GM21825 (cell line): ENCODE measurements around the gene CAMTA1.

ENCODE experiments used
- ATAC-seq: cut with Tn5 transposase; IDR thresholded peaks from one replicate; pipeline ENCODE4 v1.9.1; 2021; ENCODE audit warnings: mild to moderate bottlenecking, moderate library complexity; ENCODE audit not compliant: unreplicated experiment

Gene CAMTA1

DNA sequence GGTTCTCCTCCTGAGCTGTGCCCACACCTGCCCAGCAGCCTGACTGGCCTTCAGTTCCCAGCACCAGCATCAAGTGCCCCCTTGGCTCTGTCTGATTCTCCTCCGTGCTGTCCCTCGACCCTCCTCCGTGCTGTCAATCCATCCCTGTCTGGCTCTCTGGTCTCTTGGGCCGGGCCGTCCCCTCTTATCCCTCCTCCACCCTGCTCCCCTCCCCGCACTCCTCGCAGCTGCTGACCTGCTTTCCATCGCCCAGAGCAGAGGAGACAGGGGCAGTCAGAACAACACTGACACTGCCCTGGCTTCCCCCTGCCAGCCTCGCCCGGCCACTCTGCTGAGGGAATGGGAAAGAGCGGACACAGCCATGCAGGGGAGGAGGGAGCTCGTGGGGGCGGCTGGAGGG is 267.4 kb downstream of the CAMTA1 start:
- no peak for ATAC-seq

DNA sequence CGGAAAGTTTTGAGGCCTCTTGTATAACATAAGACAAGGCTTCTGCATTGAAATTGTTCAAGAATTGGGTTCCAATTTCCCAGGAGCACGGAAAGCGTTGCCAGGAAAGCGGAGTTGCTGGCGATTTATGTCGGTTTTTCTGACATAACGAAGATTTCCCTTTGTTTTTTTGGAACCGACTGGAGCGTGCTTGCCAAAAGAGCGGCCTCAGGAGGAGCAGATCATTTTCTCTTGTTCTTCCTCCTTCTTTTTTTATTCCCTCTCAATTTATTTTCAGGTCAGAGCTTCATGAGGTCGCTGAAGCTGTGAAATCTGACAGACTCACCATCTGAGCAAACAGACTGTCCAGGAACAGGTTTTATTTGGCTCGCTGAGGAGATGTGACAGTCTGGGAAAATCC is 275.5 kb downstream of the CAMTA1 start:
- ATAC-seq = no peak

DNA sequence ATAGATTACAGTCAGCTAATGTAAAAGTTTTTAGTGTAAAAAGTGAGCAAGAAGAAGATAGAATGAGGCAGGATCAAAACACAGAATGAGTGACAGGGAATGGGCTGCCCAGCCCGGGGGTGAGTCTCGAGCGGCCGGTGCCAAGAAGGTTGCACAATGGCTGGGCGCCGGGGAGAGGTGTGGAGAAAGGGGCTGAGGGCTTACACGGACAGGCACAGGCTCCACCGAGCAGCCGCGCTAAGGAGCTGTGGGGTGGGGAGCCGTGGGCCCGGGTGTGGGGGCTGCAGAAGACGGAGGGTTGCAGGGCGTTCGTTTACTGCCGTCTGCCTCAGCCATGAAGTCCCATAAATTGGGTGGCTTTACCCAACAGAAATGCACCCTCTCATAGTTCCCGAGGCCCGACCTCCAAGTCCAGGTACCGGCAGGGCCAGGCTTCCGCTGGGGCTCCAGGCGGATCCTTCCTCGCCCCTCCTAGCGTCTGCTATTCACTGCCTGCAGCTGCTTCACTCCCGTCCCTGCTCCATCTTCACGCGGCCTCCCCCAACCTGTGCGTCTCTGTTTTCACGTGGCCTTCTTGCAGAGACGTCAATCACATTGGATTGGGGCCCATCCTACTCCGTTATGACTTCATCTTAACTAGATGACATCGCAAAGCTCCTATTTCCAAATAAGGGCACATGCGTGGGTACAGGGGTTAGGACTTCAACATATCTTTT is 277.2 kb downstream of the CAMTA1 start:
- no peak for ATAC-seq

DNA sequence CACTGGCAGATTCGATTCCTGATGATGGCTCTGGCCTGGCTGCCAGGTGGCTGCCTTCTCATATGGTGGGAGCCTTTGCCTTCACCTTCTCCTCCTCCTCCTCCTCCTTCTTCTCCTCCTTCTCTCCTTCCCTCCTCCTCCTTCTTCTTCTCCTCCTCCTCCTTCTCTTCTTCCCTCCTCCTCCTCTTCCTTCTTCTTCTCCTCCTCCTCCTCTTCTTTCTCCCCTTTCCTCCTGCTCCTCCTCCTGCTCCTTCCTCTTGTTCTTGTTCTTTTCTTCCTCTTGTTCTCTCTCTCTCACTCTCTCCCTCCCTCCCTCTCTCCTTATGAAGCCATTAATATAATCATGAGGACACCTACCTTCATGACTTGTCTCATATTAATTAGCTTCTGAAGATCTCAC is 278.7 kb downstream of the CAMTA1 start:
- ATAC-seq = no peak

DNA sequence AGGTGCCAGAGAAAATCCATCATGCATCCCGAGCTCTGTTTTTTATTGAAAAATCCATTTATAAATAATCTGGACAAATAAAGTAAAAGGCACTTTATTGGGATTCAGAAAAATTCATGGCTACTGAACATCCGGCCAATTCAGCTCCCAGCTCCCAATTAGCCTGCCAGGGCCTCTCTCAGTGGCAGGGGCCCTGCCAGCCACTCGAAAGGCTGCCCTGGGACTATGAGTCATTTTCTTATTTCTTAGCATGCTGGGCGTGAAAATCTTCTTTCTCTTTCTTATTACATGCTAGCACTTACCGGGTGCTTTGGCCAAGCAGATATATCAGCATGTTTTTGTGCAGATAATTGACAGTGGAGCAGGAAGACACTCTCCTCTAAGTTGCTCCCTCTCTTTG is 283.3 kb downstream of the CAMTA1 start:
- no peak for ATAC-seq

DNA sequence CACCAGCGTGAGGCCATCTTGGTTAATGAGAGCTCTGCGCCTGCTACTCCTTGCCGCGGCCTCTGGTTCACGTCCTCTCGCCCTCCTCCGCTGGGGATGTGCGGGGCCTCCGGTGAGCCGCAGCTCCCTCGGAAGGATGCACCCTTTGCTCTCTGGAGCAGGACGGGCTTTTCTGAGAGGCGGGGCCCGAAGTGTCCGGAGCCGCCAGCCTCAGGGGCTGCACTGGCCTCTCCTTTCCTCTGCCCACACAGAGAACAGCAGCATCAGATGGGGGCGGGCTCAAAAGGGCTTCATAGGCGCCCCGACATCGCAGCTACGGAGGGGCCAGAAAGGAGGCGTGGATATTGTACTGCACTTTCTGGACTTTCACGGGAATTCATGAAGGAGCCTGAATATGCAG is 284.7 kb downstream of the CAMTA1 start:
- ATAC-seq = no peak

DNA sequence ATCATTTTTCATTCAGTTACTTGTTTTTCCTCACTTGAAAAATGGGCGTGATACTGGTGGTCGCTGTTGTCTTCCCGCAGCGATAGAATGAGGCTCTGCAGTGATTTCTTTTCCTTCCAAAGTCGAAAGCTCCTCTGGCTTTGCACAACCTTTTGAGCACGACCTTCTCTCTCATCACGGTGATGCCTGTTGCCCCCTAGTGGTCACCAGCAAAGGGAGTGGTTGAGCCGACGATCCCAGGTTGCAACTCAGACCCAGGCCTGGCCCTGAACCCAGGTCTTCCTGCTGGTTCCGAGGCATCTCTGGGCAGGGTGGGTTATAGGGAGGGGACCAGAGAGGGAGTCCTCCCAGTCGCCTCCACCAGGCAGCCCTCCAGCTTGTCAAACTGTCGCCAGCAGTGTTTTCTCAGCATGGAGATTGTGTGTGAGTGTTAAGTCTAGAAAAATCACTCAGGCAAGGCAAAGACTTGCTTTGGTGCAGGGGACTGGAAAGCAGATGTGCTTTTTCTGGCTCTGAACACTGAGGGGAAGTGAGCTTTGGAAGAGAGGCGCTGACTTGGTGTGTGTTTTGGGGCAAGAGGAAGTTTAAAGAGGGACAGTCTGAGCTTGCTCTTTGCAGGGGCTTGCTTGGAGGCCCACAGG is 285.3 kb downstream of the CAMTA1 start:
- no peak for ATAC-seq

DNA sequence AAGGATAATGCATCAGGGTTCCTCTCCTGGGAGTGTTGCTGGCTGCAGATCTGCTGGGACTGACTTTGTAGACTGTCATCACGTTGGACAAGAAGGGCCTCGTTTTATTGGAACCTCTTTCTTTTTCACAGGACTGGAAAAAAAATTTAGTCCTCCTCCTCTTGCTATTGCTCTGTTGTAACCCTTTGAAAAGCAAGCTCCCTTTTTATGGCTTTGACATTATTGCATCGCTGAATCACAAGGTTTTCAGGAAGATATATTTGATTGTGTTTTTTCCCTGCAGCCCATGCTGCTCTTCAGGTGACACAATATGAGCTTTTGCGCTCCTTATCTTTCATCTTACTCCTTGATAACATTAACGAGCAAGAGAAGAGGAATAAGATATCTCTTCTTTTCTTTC is 290.9 kb downstream of the CAMTA1 start:
- no peak for ATAC-seq

DNA sequence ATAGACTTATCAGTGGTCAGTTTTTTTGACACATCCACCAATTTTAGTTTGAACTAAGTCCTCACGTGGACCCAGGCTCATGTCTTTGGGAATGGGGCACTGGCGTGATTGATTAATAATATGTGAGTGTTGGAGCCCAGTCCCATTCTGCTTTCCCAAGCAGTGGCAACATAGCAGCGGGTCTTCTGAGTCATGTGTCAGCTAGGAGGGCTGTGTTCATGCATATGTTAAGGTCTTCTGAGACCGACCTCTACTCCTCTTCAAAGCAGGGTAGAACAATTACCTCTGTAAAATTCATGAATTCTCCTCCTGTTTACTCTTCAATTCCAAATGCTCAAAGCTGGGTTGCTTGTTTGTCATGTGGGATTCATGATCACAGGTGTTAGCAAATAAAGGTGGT is 291.3 kb downstream of the CAMTA1 start:
- no peak for ATAC-seq

DNA sequence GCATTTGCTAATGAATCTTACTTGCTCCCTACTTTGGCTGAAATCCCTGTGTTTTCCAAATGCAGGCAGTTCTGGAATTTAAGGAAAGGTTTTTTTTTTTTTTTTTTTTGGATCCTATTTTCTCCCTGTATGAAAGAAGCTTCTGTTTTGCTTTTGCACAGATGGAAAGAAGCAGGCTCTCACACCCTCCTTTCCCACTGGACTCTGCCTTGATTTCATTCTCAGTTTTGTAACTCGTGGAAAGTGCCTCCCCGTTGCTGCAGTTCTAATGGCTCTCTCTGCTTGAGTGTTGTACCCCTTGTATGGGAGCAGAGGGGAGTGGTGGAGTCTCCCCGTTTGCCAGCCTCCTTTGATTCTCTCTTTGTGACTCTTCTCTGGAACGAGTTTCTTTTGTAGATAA is 291.9 kb downstream of the CAMTA1 start:
- ATAC-seq = no peak

DNA sequence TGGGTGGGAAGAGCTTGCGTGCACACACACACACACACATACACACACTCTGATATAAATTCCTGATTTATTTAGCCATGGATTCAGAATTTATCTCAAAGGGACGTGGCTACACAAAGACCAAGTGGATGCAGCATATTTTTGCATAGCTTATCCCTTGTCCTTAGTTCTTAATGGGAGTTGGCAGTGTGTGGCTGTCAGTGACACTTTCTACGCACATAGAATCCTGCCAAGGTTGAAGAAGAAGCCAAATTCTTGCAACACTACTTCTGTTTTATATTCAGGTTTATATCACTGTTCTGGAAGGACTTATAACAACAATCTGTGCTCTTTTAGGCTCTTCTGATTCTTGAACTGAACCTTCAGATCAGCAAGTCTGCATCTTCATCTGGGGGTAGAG is 292.7 kb downstream of the CAMTA1 start:
- no peak for ATAC-seq

DNA sequence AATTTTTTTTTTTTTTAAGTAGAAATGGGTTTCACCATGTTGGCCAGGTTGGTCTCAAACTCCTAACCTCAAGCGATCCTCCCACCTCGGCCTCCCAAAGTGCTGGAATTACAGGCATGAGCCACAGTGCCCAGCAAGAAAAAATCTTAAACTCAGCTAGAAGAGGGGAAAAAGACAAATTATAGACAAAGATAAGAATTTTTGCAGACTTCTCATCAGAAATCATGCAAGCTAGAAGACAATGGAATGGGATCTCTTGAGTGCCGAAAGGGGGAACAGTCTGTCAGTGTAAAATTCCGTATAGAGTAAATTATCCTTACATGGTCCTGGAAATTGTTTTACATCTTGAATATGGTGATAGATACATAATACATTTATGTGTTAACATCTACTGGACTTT is 294.4 kb downstream of the CAMTA1 start:
- no peak for ATAC-seq

DNA sequence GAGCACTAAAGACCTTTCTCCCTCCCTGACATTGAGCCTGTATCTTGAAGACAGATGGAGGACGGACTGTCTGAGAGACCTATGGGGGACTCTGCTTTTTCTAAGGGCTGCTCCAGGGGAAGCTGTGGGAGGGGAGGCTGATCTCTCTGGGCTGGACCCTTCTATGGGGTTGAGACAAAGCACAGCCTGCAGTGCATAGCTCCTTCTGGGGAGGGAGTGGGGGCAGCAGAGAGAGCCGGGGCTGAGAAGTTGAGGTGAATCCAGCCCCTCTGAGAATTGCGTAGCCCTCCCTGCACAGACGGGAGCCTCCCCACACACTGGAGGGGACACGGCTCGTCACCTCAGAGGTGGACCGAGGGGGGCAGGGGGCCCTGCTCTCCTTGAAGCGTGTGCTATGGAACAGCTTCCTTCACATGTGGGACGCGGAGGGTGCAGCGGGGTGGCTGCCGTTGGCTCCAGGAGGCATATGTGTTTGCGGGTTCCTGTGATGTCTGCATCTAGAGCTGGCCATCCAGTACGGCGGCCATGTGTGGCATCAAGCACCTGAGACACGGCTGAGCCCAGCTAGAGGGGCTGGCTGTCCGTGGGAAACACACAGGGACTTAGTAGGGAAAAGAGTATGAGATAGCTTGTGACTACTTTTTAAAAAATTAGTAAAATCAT is 299.1 kb downstream of the CAMTA1 start:
- no peak for ATAC-seq

DNA sequence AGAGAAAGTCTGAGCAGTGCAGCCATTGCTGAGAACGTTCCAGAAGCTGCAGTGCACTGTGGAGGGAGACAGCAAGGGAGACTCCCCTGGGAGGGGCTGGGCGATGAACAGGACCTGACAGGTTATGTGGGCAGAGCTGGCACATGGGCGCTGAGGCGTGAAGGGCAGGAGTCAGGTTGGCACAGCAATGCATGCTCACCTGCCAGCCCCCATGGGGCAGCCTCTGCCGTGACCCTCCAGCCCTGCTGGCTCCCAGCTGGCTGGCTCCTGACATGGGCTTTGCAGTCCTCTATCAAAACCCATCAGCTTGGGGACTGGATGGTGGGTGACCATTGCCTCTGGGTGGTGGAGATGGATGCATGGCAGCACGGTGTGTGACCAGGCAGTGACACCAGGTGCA is 300.3 kb downstream of the CAMTA1 start:
- ATAC-seq = no peak

DNA sequence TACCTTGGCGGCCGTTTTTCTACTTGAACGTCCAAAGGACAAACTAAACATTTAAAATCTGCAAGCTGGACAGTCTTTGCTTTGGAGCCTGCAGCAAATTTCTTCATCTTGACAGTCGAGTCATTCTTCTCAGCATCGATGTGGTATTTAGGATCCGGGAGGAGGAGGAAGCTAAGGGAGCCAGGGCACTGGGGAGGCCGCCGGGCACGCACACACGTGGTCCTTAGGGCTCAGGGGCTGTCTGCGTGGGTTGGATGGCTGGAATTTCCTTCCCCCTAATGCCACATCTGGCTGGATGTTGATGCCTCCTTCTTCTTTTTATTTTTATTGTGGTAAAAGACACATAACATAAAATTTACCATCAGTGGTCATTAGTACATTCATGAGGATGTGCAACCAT is 300.9 kb downstream of the CAMTA1 start:
- ATAC-seq = no peak

DNA sequence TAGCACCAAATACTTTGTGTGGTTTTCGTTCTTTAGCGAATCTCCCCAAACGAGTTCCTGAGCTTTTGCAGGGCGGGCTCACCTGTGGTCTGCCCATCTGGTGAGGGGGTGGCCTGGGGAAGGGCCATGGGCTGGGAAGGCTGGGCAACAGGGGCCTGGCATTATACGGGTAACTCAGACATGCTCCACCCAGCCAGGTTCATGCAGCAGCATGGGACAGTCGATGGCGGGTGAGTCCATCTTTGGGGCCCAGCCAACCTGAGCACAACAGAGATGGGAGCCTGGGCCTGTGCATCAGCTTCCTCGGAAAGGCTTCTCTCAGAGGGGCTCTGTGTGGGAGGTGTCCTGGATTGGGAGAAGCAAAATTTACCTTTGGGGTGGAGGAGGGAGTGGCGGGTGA is 302.6 kb downstream of the CAMTA1 start:
- no peak for ATAC-seq

DNA sequence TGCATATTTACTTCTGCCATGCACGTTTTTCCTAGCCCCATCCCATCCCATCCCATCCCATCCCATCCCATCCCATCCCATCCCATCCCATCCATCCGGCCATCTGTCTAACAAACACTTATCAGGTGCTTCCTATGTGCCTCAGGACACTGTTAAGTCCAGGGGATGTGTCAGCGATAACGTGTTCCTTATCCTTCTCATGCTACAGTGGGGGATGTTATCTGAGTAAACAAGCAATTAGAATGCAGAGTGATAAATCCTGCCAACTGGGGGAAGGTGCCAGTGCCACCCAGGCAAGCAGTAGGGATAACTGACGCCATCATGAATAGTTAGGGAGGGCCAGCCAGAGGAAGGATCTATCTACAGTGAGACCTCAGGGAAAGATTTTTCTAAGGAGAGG is 304.2 kb downstream of the CAMTA1 start:
- ATAC-seq = no peak

DNA sequence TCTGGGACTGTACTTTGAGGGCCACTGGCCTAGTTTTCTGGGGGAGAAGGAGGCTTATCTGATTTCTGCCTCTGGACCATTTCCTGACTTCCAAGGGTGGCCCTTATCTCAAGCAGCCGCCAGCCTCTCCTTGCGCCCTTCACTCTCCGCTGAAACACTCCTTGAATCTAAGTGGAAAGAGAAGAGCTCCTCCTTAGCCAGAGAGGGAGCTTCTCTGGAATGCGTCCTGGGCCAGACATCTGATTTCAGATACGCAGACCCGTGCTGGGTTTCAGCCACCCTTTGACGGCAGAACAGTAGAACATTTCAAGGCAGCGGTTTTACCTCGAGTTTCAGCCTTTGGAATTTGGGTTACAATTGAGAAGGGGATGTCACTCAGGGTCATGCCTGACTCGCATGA is 308.0 kb downstream of the CAMTA1 start:
- ATAC-seq = no peak

DNA sequence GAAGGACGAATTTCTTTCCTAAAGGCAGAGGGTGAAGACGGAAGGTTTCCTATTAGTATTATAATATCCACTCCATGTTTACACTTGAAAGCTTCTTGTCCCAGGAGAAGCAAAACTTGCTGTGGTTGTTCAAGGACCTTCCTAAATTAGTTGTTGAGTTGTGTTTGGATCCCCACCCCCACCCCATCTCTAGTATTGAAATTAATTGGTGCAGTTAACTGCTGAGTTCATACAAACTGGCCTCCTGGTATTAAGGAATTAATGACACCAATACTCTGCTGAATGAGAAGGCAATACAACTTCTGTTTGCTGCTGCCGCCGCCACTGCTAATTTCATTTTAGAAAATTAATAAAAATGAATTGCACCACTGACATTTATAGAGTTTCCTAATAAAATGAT is 308.8 kb downstream of the CAMTA1 start:
- no peak for ATAC-seq

DNA sequence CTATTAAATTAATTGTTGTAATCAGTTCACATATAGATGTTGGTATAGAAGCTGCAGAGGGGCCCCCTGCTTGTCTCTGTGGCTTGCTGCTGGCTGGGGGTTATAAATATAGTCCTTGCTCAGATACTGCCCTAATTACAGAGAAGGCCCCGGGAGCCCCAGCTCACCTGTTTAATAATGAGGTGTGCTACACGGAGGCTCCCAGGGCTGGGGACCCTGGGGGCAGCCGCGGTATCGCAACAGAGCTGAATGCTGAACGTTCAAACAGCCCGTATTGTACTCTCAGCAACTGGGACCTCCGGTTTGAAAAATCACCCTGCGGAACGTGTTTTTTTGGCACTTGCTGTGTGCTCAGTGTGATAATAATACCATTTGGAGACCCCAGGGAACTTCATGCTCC is 309.3 kb downstream of the CAMTA1 start:
- no peak for ATAC-seq

DNA sequence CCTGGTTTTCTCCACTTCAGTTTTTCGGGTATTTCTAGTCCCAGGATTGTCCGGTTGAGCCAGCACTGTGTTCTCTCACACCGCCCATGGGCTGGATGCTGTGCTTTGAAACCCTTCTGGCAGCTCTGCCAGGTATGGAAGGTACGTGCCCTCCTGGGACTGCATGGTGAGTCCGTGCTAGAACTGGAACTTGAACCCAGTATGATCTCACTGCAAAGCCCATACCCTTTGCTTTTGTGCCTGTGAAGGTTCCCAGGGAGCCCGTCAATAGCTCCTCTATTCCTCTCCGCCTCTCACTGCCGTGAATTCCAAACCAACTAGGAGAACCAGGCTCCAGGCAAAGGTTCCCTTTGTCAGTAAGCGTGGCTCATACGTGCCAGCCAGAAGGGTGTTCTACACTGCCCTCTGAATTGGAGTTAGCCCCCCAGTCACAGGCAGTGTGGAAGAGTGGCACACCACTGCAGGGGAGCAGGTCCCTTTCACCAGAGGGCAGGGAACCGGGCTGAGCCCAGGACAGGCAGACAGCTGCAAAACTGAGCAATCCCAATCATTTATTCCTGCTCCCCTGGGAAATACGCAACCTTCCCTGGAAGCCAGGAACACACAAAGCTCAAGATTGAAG is 310.2 kb downstream of the CAMTA1 start:
- ATAC-seq = no peak
